Neutrophil (primary cell): ENCODE data around the gene REPIN1.

Experiments used
- H3K27ac ChIP-seq: fragments of 200-600 bp; sonication (generic); 2 replicates; pipeline ENCODE4 v1.5.1; 2016; ENCODE audit warnings: mild to moderate bottlenecking, moderate library complexity
- H3K27me3 ChIP-seq: fragments of 200-600 bp; sonication (generic); 2 replicates; pipeline ENCODE4 v1.6.0; 2016; ENCODE audit warnings: mild to moderate bottlenecking
- H3K36me3 ChIP-seq: fragments of 200-600 bp; sonication (generic); 2 replicates; pipeline ENCODE4 v1.5.1; 2017
- H3K4me1 ChIP-seq, 2 experiments: fragments of 200-600 bp in 1 of 2; sonication (generic) in 1 of 2; 1 replicate in 1 of 2; 2 replicates in 1 of 2; pipeline versions ENCODE4 v1.5.1 to v1.6.1; 2013 to 2016; ENCODE audit warnings: low read depth in 1 of 2, low read length in 1 of 2, mild to moderate bottlenecking in 1 of 2, moderate library complexity in 1 of 2; ENCODE audit not compliant: control insufficient read depth in 1 of 2, insufficient read depth in 1 of 2
- H3K4me3 ChIP-seq, 2 experiments: fragments of 200-600 bp in 1 of 2; sonication (generic) in 1 of 2; 1 replicate in 1 of 2; 2 replicates in 1 of 2; pipeline ENCODE4 v1.5.1; 2013 to 2016; ENCODE audit warnings: low read depth in 1 of 2, low read length in 1 of 2, mild to moderate bottlenecking in 1 of 2, moderate library complexity in 1 of 2
- H3K9me3 ChIP-seq: fragments of 200-600 bp; sonication (generic); 2 replicates; pipeline ENCODE4 v1.5.1; 2016
- CTCF ChIP-seq: fragments of 200-600 bp; sonication (generic); IDR thresholded peaks from 2 replicates; pipeline ENCODE4 v1.5.1; 2016; ENCODE audit warnings: antibody characterized with exemption

REPIN1 gene

DNA sequence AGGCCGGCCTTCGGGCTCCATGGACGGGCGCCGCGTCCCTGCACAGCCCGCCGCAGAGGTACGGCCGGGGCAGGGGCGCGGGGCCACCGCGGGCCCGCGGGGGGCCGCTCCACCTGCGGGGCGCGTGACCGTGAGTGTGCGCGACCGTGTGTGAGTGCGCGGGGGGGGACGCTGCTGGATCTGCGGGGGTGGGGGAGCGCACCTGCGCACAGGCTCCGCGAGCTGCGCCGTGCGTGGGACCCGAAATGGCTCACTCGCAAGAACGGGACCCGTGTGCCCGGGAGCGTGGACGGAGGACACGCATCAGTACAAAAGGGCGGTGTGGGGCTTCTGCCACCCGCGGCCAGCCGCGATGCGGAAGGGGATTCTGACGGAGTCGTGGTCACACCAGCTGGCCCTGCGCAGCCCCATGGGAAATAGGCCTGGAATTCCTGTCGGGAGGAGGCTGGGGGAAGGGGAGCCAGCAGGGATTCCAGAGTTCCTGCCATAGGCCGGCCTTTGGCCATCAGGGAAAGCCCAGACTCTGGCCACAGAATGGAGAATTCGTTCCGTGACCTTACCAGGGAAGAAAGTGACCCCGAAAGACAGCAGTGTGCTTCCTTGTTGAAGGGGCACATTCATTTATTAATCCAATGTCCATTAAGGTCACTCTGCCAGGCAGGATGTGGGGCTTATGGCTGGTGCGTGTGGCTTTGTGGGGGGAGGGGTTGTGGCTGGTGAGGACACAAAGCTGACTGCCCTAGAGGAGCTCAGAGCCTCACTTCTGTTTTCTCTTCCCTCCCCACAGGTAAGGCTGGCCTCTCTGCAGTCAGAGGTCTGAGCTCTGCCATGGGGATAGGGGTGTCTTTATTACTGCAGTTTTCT, 494 bp downstream of the REPIN1 start:
- Histone ChIP-seq H3K27ac (peak overlapping the region; percentile 92), H3K9me3 (no peaks in the 10 kb centered on the region), H3K4me1 (peaks cover 52 to 63% of the 10 kb centered on the region in 2 experiments), H3K36me3 (peaks cover 31% of the 10 kb centered on the region), H3K27me3 (no peaks in the 10 kb centered on the region), H3K4me3 (peak overlapping the region; percentile 91 to 95)
- TF ChIP-seq CTCF = no peak

DNA sequence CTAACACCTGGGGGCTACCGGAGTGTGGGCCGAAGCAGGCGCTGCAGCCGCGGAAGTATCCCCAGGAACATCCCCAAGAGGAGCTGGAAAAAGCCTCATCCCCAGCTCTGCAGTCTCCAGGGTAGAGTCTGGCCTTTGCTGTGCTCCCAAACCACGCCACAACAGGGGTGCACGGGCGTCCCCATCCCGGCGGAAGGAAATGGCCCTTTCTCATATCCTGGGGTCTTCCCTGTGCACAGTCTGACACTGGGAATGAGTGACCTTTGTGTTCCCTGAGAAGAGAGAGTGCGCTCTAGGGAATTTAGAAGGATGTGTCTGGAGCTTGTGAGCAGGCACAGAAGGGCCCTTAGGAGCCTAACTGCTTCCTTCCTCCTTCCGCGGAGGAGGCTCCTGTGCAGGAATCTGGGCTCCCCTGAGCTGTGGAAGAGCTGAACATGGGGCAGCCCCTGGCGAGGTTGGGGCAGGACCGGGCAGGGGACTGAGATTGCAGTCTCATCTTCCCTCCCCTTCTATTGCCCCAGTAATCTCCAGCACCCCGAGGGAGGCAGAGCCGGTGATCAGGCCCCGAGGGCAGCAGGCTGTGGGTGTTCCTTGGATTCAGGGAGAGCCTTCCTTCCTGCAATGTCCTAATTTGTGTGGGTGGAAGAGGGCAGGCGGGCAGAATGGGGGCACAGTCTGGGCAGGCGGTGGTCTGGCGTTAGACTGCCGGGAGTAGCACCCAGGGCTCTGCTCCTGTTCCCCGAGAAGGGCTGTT, 1.3 kb downstream of the REPIN1 start:
- Histone ChIP-seq H3K9me3 (no peaks in the 10 kb centered on the region), H3K27me3 (no peaks in the 10 kb centered on the region), H3K27ac (peak overlapping the region; percentile 92), H3K36me3 (peaks cover 34% of the 10 kb centered on the region), H3K4me1 (peaks cover 44 to 57% of the 10 kb centered on the region in 2 experiments), H3K4me3 (peak overlapping the region; percentile 91 to 95)
- no peak for TF ChIP-seq CTCF

- Histone ChIP-seq H3K27me3 (no peaks in the 10 kb centered on the region), H3K4me3 (no peak overlapping the region), H3K4me1 (peaks cover 38 to 50% of the 10 kb centered on the region in 2 experiments), H3K27ac (peak overlapping the region; percentile 92), H3K36me3 (peaks cover 34% of the 10 kb centered on the region), H3K9me3 (no peaks in the 10 kb centered on the region)
- TF ChIP-seq CTCF = no peak
Observed at GRCh38 chr7:150370612-150371071, 2.0 kb downstream of the REPIN1 start.

GRCh38 chr7:150371131-150371995, 2.7 kb downstream of the REPIN1 start:
- no peak for TF ChIP-seq CTCF
- peak overlapping the region; percentile 92 for H3K27ac ChIP-seq
- peaks cover 31 to 43% of the 10 kb centered on the region in 2 experiments for H3K4me1 ChIP-seq
- H3K36me3 ChIP-seq = peaks cover 34% of the 10 kb centered on the region
- H3K27me3 ChIP-seq = no peaks in the 10 kb centered on the region
- no peaks in the 10 kb centered on the region for H3K9me3 ChIP-seq
- no peak overlapping the region for H3K4me3 ChIP-seq

- Histone ChIP-seq H3K9me3 (no peaks in the 10 kb centered on the region), H3K4me1 (peaks cover 27 to 39% of the 10 kb centered on the region in 2 experiments), H3K27me3 (no peaks in the 10 kb centered on the region), H3K27ac (no peak overlapping the region), H3K4me3 (no peak overlapping the region), H3K36me3 (peaks cover 34% of the 10 kb centered on the region)
- no peak for TF ChIP-seq CTCF
Observed at GRCh38 chr7:150371996-150372270, 3.3 kb downstream of the REPIN1 start.
